Hepatocyte (in vitro differentiated cells): Measurements from ENCODE around the gene KLF5. TPM values are rescaled to one million over a fixed set of nuclear protein-coding genes. Genes with fewer than 3 reads are reported as not detected.

Experiments used
- DNase-seq: peaks from one replicate; pipeline ENCODE4 v3.0.0-alpha.2; 2016; ENCODE audit warnings: low spot score
- H2AFZ ChIP-seq: fragments of 200-600 bp; sonication (generic); 2 replicates; pipeline ENCODE4 v1.6.0; 2016; ENCODE audit warnings: antibody characterized with exemption, mild to moderate bottlenecking
- H3K27ac ChIP-seq: fragments of 200-600 bp; sonication (generic); 2 replicates; pipeline ENCODE4 v1.5.1; 2016; ENCODE audit warnings: mild to moderate bottlenecking
- H3K27me3 ChIP-seq: fragments of 200-600 bp; sonication (generic); 2 replicates; pipeline ENCODE4 v1.6.1; 2016
- H3K36me3 ChIP-seq: fragments of 200-600 bp; sonication (generic); replicated peaks from 2 replicates; pipeline ENCODE4 v1.5.1; 2016; ENCODE audit warnings: low read depth; ENCODE audit not compliant: insufficient read depth
- H3K4me1 ChIP-seq: fragments of 200-600 bp; sonication (generic); 2 replicates; pipeline ENCODE4 v1.5.1; 2016; ENCODE audit warnings: mild to moderate bottlenecking, moderate library complexity; ENCODE audit not compliant: insufficient read depth
- H3K4me2 ChIP-seq: fragments of 200-600 bp; sonication (generic); 2 replicates; pipeline ENCODE4 v1.6.0; 2016
- H3K4me3 ChIP-seq: fragments of 200-600 bp; sonication (generic); 2 replicates; pipeline ENCODE4 v1.5.1; 2016; ENCODE audit warnings: mild to moderate bottlenecking
- H3K79me2 ChIP-seq: fragments of 200-600 bp; sonication (generic); 2 replicates; pipeline ENCODE4 v1.6.0; 2017; ENCODE audit warnings: mild to moderate bottlenecking
- H3K9me2 ChIP-seq: fragments of 200-600 bp; sonication (generic); replicated peaks from 2 replicates; pipeline ENCODE4 v1.6.0; 2017; ENCODE audit warnings: mild to moderate bottlenecking; ENCODE audit not compliant: insufficient read depth
- H3K9me3 ChIP-seq: fragments of 200-600 bp; sonication (generic); 2 replicates; pipeline ENCODE4 v1.5.1; 2016; ENCODE audit warnings: low read depth, mild to moderate bottlenecking
- H4K20me1 ChIP-seq: fragments of 200-600 bp; sonication (generic); 2 replicates; pipeline ENCODE4 v1.6.0; 2016; ENCODE audit warnings: mild to moderate bottlenecking; ENCODE audit not compliant: insufficient read depth, poor library complexity, severe bottlenecking
- CTCF ChIP-seq: fragments of 200-600 bp; sonication (generic); IDR thresholded peaks from 2 replicates; pipeline ENCODE4 v1.5.1; 2016; ENCODE audit warnings: antibody characterized with exemption, mild to moderate bottlenecking; ENCODE audit not compliant: poor library complexity
- EZH2 ChIP-seq: fragments of 200-600 bp; sonication (generic); IDR thresholded peaks from 2 replicates; pipeline ENCODE4 v1.6.1; 2016; ENCODE audit warnings: antibody characterized with exemption, mild to moderate bottlenecking, borderline replicate concordance
- EZH2phosphoT487 ChIP-seq: fragments of 200-600 bp; sonication (generic); IDR thresholded peaks from one replicate; pipeline ENCODE4 v1.6.1; 2018; ENCODE audit warnings: antibody characterized with exemption, mild to moderate bottlenecking, low read depth, moderate library complexity; ENCODE audit not compliant: unreplicated experiment, severe bottlenecking
- WGBS: methylation state at CpG from one replicate; pipeline ENCODE4 v1.1.6; 2016; ENCODE audit warnings: low lambda C conversion rate; ENCODE audit errors: missing lambda C conversion rate; 5-methylcytosine and 5-hydroxymethylcytosine counted together
- polyA plus RNA-seq: library from polyadenylated mRNA; unstranded; fragments of >200 nt; fragmentation: Nextera tagmentation; extraction: Ambion mirVana; gene quantifications from 2 replicates; pipeline ENCODE4 v1.2.1, GENCODE V29; 2016
- total RNA-seq: library from RNA; depleted of rRNA; stranded (reverse); fragments of >200 nt; gene quantifications from 2 replicates; pipeline ENCODE4 v1.2.3, GENCODE V29; 2014

The KLF5 gene
- total and polyA plus RNA-seq, 2 experiments from 2014 or later, result 92.6 to 99.9 TPM

GRCh38 chr13:73074926-73075325 lies 16.1 kb downstream of the KLF5 start:
- no peak overlapping the region for H3K4me3 ChIP-seq
- H3K27ac ChIP-seq, result peak overlapping the region; percentile 92
- H3K27me3 ChIP-seq, result no peaks in the 10 kb centered on the region
- H3K9me2 ChIP-seq, result no peaks in the 10 kb centered on the region
- H4K20me1 ChIP-seq, result no peaks in the 10 kb centered on the region
- no peak for TF ChIP-seq EZH2
- no peak for TF ChIP-seq EZH2phosphoT487
- TF ChIP-seq CTCF, result no peak
- H3K9me3 ChIP-seq, result no peaks in the 10 kb centered on the region
- 77% methylated on average over 1 of the region's 1 CpG for WGBS
- no peaks in the 10 kb centered on the region for H3K36me3 ChIP-seq
- H3K79me2 ChIP-seq, result peaks cover 62% of the 10 kb centered on the region
- H3K4me2 ChIP-seq, result peak overlapping the region; percentile 66
- no peak overlapping the region for H2AFZ ChIP-seq
- no peak for DNase-seq
- peaks cover 38% of the 10 kb centered on the region for H3K4me1 ChIP-seq

- H3K9me2 ChIP-seq, result no peaks in the 10 kb centered on the region
- no peaks in the 10 kb centered on the region for H3K27me3 ChIP-seq
- peak overlapping the region; percentile 92 for H3K27ac ChIP-seq
- peaks cover 55% of the 10 kb centered on the region for H3K79me2 ChIP-seq
- H3K9me3 ChIP-seq, result no peaks in the 10 kb centered on the region
- no peak overlapping the region for H2AFZ ChIP-seq
- WGBS, result 32% methylated on average over 18 of the region's 18 CpGs
- H3K36me3 ChIP-seq, result no peaks in the 10 kb centered on the region
- H3K4me2 ChIP-seq, result peak overlapping the region; percentile 66
- no peak for TF ChIP-seq EZH2
- TF ChIP-seq CTCF, result no peak
- TF ChIP-seq EZH2phosphoT487, result no peak
- no peaks in the 10 kb centered on the region for H4K20me1 ChIP-seq
- DNase-seq, result peak; percentile 56
- peaks cover 35% of the 10 kb centered on the region for H3K4me1 ChIP-seq
- H3K4me3 ChIP-seq, result no peak overlapping the region
Observed at GRCh38 chr13:73075546-73075945, 16.7 kb downstream of the KLF5 start.

- H3K4me1 ChIP-seq, result peaks cover 35% of the 10 kb centered on the region
- no peaks in the 10 kb centered on the region for H3K27me3 ChIP-seq
- TF ChIP-seq CTCF (no peak), EZH2phosphoT487 (no peak), EZH2 (no peak)
- H2AFZ ChIP-seq, result no peak overlapping the region
- H3K4me2 ChIP-seq, result peak overlapping the region; percentile 66
- DNase-seq, result no peak
- peaks cover 51% of the 10 kb centered on the region for H3K79me2 ChIP-seq
- H4K20me1 ChIP-seq, result no peaks in the 10 kb centered on the region
- WGBS, result 21% methylated on average over 2 of the region's 2 CpGs
- no peak overlapping the region for H3K4me3 ChIP-seq
- H3K36me3 ChIP-seq, result no peaks in the 10 kb centered on the region
- peak overlapping the region; percentile 92 for H3K27ac ChIP-seq
- no peaks in the 10 kb centered on the region for H3K9me3 ChIP-seq
- H3K9me2 ChIP-seq, result no peaks in the 10 kb centered on the region
Observed at GRCh38 chr13:73075954-73076353, 17.1 kb downstream of the KLF5 start.

- H3K4me1 ChIP-seq, result peaks cover 24% of the 10 kb centered on the region
- no peaks in the 10 kb centered on the region for H3K9me2 ChIP-seq
- H3K79me2 ChIP-seq, result peaks cover 32% of the 10 kb centered on the region
- no peak overlapping the region for H3K27ac ChIP-seq
- H3K9me3 ChIP-seq, result no peaks in the 10 kb centered on the region
- H3K27me3 ChIP-seq, result no peaks in the 10 kb centered on the region
- DNase-seq, result no peak
- H3K36me3 ChIP-seq, result no peaks in the 10 kb centered on the region
- H3K4me2 ChIP-seq, result no peak overlapping the region
- H4K20me1 ChIP-seq, result no peaks in the 10 kb centered on the region
- 93% methylated on average over 9 of the region's 9 CpGs for WGBS
- no peak overlapping the region for H2AFZ ChIP-seq
- H3K4me3 ChIP-seq, result no peak overlapping the region
- TF ChIP-seq CTCF (no peak), EZH2phosphoT487 (no peak), EZH2 (no peak)
Observed at GRCh38 chr13:73077865-73078264, 19.1 kb downstream of the KLF5 start.
